C4-2B (cell line): ENCODE measurements around the gene APLF.

Experiments
- H3K27ac ChIP-seq: fragments of 450-650 bp; 2 replicates; pipeline ENCODE4 v1.5.1; 2017
- ZFX ChIP-seq: fragments of 450-650 bp; IDR thresholded peaks from 2 replicates; pipeline ENCODE4 v1.6.1; 2017
- TF ChIP-seq, protein P1 (sequence below): fragments of 450-650 bp; conservative IDR thresholded peaks from 2 replicates; pipeline ENCODE4 v1.5.1; 2017; ENCODE audit warnings: mild to moderate bottlenecking

APLF gene

DNA sequence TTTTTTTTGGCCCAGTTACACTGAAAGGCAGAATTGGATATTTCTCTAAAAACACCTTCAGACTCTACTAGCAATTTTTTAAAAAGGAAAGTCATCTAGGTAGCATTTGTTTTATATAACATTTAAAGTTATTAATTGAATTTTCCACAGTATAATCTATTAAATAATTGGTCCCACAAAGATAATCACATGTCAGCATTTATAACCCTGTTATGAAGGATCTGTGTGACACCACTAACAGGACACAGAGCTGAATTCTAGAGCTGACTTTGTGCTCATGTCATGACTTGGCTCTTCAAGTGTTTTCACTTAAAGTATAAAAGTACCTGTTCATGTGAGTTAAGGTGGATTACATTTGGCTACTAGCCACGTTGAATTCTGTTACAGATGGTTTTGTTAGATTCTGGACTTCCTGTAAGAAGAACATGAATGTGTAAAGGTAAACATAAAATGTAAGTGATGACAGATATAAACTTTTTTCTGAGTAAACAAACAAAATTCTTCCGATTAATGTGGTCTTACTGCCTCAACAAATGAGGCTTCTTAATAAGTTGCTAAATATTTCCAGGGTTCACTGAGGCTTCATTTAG lies 106.9 kb downstream of the APLF start:
- no peak overlapping the region for H3K27ac ChIP-seq
- TF ChIP-seq, protein P1, sequence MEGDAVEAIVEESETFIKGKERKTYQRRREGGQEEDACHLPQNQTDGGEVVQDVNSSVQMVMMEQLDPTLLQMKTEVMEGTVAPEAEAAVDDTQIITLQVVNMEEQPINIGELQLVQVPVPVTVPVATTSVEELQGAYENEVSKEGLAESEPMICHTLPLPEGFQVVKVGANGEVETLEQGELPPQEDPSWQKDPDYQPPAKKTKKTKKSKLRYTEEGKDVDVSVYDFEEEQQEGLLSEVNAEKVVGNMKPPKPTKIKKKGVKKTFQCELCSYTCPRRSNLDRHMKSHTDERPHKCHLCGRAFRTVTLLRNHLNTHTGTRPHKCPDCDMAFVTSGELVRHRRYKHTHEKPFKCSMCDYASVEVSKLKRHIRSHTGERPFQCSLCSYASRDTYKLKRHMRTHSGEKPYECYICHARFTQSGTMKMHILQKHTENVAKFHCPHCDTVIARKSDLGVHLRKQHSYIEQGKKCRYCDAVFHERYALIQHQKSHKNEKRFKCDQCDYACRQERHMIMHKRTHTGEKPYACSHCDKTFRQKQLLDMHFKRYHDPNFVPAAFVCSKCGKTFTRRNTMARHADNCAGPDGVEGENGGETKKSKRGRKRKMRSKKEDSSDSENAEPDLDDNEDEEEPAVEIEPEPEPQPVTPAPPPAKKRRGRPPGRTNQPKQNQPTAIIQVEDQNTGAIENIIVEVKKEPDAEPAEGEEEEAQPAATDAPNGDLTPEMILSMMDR, result no peak
- no peak for TF ChIP-seq ZFX

DNA sequence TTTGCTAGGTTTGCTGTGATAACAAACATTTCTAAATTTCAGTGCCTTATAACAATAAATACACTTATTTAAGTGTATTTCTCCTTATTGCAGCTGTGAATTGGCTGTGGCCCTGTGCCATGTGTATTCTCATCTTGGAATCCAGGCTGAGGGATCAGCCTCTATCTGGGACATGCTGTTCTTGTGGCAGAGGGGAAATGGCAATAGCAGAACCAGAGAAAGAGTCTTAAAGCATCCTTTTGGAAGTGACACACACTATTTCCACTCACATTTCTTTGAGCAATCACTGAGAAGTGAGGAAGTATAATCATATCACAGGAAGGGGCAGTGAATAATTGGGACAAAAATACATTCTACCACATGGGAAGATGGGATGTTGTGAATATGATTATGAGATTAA lies 109.8 kb downstream of the APLF start:
- no peak overlapping the region for H3K27ac ChIP-seq
- TF ChIP-seq, protein P1, result no peak
- TF ChIP-seq ZFX, result no peak

DNA sequence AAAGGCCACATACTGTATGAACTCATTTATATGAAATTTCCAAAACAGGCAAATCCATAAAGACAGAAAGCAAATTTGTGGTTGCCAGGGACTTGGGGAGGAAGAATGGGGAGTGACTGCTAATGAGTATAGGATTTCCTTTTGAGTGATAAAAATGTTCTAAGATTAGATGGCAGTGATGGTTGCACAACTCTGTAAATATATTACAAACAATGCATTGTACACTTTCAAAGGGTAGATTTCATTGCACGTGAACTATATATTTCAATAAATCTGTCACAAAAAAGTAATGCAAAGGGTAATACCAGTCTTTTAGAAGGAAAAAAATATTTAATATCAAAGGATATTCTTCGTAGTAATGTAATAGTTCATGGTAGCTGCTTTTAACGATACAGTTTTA lies 112.3 kb downstream of the APLF start:
- H3K27ac ChIP-seq, result no peak overlapping the region
- TF ChIP-seq, protein P1, result no peak
- TF ChIP-seq ZFX, result no peak

DNA sequence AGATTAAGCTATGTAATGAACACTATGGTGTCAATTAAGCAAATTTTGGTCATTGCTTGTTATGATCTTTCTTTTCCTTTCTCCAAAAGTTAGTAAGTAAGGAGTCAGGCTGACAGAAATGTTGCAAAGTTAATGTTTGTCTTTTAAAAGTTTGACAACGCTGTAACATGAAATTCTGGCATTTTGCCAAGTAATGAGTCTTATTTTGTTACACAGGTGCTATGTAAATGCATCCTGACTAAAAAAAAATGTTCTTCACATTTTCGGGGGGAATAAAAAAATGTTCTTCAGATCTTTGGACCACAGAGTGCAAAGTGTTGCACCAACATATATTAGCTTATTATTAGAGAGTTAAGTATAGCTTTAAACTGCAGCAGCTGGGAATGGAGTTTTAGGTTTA lies 121.2 kb downstream of the APLF start:
- H3K27ac ChIP-seq, result no peak overlapping the region
- TF ChIP-seq, protein P1, result no peak
- TF ChIP-seq ZFX, result no peak

DNA sequence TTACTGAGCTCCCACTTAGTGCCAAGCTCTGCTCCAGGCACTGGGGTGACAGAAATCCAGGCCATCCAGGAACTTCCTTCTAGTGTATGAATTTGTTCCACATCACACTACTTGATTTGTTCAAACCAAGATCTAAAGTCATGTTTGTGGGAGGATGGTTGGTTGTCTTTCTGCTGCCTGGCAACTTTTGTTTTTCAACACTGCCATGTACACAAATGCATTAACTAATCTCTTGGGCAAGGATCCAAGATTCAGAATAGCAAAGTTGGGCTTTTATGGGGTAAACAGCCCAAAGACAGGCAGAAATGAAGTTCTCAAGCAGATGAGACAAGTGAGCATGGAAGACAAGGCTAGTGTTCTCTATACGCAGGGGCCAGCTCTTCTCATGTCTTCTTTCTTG lies 122.6 kb downstream of the APLF start:
- no peak for TF ChIP-seq ZFX
- TF ChIP-seq, protein P1, result no peak

DNA sequence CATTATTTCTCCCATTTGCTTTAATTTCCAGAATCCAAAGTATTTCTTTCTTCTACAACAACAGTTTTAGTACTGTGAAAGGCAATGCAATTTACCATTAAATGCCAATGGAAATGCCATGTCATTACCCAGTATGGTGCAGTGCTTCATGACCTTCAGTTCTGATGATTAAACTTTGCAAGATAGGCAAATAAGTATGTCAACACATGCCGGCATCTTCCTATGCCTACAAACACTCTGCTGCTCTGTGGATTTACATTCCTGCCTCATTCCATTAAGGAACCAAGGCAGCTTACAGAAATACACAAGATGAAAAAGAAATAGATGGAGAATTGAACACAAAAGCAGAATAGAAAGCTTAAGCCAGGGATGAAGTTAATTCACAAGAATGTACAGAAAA lies 123.3 kb downstream of the APLF start:
- TF ChIP-seq, protein P1, result no peak
- no peak overlapping the region for H3K27ac ChIP-seq

More for the DNA sequence above, 122.6 kb downstream of the APLF start:
- no peak overlapping the region for H3K27ac ChIP-seq

DNA sequence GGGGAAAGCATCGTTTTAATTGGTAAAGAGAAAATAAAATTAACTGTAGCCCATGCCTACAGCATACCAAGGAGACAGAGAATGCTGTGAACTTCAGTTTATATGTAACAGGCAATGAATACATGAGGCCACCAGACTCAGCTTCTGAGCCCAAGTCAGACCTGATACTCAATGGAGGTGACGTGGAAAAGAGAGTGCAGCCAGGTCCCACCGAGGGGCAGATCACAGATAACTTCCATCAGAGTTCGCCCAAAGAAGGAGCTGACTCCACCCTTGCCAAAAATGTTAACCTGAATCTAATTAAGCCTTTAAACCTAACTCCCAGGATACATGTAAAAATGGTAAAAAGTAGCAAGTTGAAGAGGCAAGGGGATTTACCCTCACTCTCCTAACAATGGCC lies 123.8 kb downstream of the APLF start:
- TF ChIP-seq, protein P1, result no peak
- no peak for TF ChIP-seq ZFX
- H3K27ac ChIP-seq, result no peak overlapping the region
